EL (cell line): Measurements from ENCODE around the gene MCC.

Experiments
- DNase-seq: peaks from one replicate; pipeline ENCODE4 v3.0.0-alpha.2; 2016

Gene MCC

GRCh38 chr5:113194591-113194990, 293.7 kb downstream of the MCC start:
- no peak for DNase-seq

GRCh38 chr5:113194125-113194524, 294.1 kb downstream of the MCC start:
- DNase-seq: no peak

GRCh38 chr5:113193311-113193978, 294.8 kb downstream of the MCC start:
- no peak for DNase-seq

- DNase-seq: no peak
Observed at GRCh38 chr5:113192541-113192940, 295.7 kb downstream of the MCC start.

- no peak for DNase-seq
Observed at GRCh38 chr5:113190347-113190746, 297.9 kb downstream of the MCC start.

GRCh38 chr5:113189291-113189690, 299.0 kb downstream of the MCC start:
- no peak for DNase-seq

GRCh38 chr5:113188436-113188835, 299.8 kb downstream of the MCC start:
- no peak for DNase-seq

GRCh38 chr5:113187906-113188305, 300.3 kb downstream of the MCC start:
- DNase-seq: no peak

GRCh38 chr5:113186061-113186460, 302.2 kb downstream of the MCC start:
- no peak for DNase-seq

GRCh38 chr5:113183694-113184093, 304.6 kb downstream of the MCC start:
- DNase-seq: no peak

- DNase-seq: no peak
Observed at GRCh38 chr5:113182658-113183344, 305.5 kb downstream of the MCC start.

GRCh38 chr5:113181853-113182490, 306.3 kb downstream of the MCC start:
- DNase-seq: no peak

GRCh38 chr5:113181409-113181808, 306.8 kb downstream of the MCC start:
- DNase-seq: no peak

- no peak for DNase-seq
Observed at GRCh38 chr5:113179156-113179555, 309.1 kb downstream of the MCC start.

GRCh38 chr5:113178073-113178779, 310.0 kb downstream of the MCC start:
- DNase-seq: no peak

GRCh38 chr5:113177225-113177624, 311.0 kb downstream of the MCC start:
- DNase-seq: no peak

- DNase-seq: no peak
Observed at GRCh38 chr5:113176734-113177133, 311.5 kb downstream of the MCC start.

- no peak for DNase-seq
Observed at GRCh38 chr5:113176196-113176595, 312.1 kb downstream of the MCC start.

GRCh38 chr5:113172231-113172826, 315.9 kb downstream of the MCC start:
- DNase-seq: no peak

GRCh38 chr5:113171520-113171919, 316.7 kb downstream of the MCC start:
- no peak for DNase-seq

- no peak for DNase-seq
Observed at GRCh38 chr5:113170707-113171106, 317.5 kb downstream of the MCC start.

GRCh38 chr5:113169720-113170119, 318.5 kb downstream of the MCC start:
- no peak for DNase-seq

- no peak for DNase-seq
Observed at GRCh38 chr5:113167985-113168384, 320.3 kb downstream of the MCC start.
